CD14-positive monocyte (primary cell): ENCODE data around the gene VAT1L. TPM values are rescaled to one million over a fixed set of nuclear protein-coding genes. Genes with fewer than 3 reads are reported as not detected.

Experiments
- DNase-seq, 3 donors: peaks; one replicate each; pipeline ENCODE4 v3.0.0-alpha.2; 2011 to 2022
- H2AFZ ChIP-seq: 2 replicates; pipeline ENCODE4 v1.6.0; 2012; ENCODE audit warnings: mild to moderate bottlenecking, low read depth, low read length, inconsistent platforms; ENCODE audit not compliant: insufficient read depth, poor library complexity, severe bottlenecking
- H3K27ac ChIP-seq, 2 donors: 1 replicate in 1 of 2; 2 replicates in 1 of 2; pipeline ENCODE4 v1.5.1; 2012 to 2013; ENCODE audit warnings: low read length in 2 of 2, control low read depth in 1 of 2, inconsistent platforms in 1 of 2, low read depth in 1 of 2, mild to moderate bottlenecking in 1 of 2
- H3K27me3 ChIP-seq, 2 donors: one replicate each; pipeline versions ENCODE4 v1.6.0 to v1.6.1; 2011 to 2013; ENCODE audit warnings: low read length in 2 of 2; ENCODE audit not compliant: control insufficient read depth in 2 of 2, insufficient read depth in 2 of 2
- H3K36me3 ChIP-seq, 2 donors: replicated peaks in 1 of 2; 1 replicate in 1 of 2; 2 replicates in 1 of 2; pipeline versions ENCODE4 v1.5.1 to v1.6.1; 2012 to 2013; ENCODE audit warnings: low read length in 2 of 2, control low read depth in 1 of 2, inconsistent platforms in 1 of 2, mild to moderate bottlenecking in 1 of 2; ENCODE audit not compliant: insufficient read depth in 2 of 2, control insufficient read depth in 1 of 2
- H3K4me1 ChIP-seq, 2 donors: 1 replicate in 1 of 2; 2 replicates in 1 of 2; pipeline versions ENCODE4 v1.5.1 to v1.6.1; 2012 to 2013; ENCODE audit warnings: low read length in 2 of 2, control low read depth in 1 of 2, inconsistent platforms in 1 of 2, mild to moderate bottlenecking in 1 of 2, moderate library complexity in 1 of 2; ENCODE audit not compliant: insufficient read depth in 2 of 2, control insufficient read depth in 1 of 2
- H3K4me2 ChIP-seq: replicated peaks from 2 replicates; pipeline ENCODE3; 2012; ENCODE audit warnings: low read length, moderate library complexity, mild to moderate bottlenecking; ENCODE audit not compliant: poor library complexity, severe bottlenecking; ENCODE audit errors: extremely low read depth
- H3K4me3 ChIP-seq, 3 experiments: fragments of 200-600 bp in 1 of 3; sonication (generic) in 1 of 3; replicated peaks in 1 of 3; 1 replicate in 2 of 3; 2 replicates in 1 of 3; pipeline ENCODE4 v1.5.1; 2011 to 2013; ENCODE audit warnings: low read length in 3 of 3, mild to moderate bottlenecking in 3 of 3, control low read depth in 2 of 3, low read depth in 2 of 3, inconsistent platforms in 1 of 3, moderate library complexity in 1 of 3
- H3K79me2 ChIP-seq: 2 replicates; pipeline ENCODE4 v1.6.0; 2012; ENCODE audit warnings: mild to moderate bottlenecking, control low read depth, inconsistent platforms, low read length, moderate library complexity; ENCODE audit not compliant: insufficient read depth
- H3K9ac ChIP-seq: 2 replicates; pipeline ENCODE4 v1.6.0; 2017; ENCODE audit warnings: low read length, mild to moderate bottlenecking; ENCODE audit not compliant: insufficient read depth, poor library complexity, severe bottlenecking
- H3K9me3 ChIP-seq, 2 donors: replicated peaks in 1 of 2; 1 replicate in 1 of 2; 2 replicates in 1 of 2; pipeline versions ENCODE4 v1.5.1 to v1.6.1; 2012 to 2013; ENCODE audit warnings: low read length in 2 of 2, control low read depth in 1 of 2; ENCODE audit not compliant: control insufficient read depth in 1 of 2, insufficient read depth in 1 of 2
- H4K20me1 ChIP-seq: 2 replicates; pipeline ENCODE4 v1.6.0; 2012; ENCODE audit warnings: mild to moderate bottlenecking, low read length, control low read depth, moderate library complexity; ENCODE audit not compliant: insufficient read depth
- H3K27ac Mint-ChIP-seq, 7 donors: one replicate each; pipeline ENCODE4 v1.8.0; 2020; ENCODE audit warnings: mild to moderate bottlenecking in 7 of 7, mixed read lengths in 7 of 7, moderate library complexity in 6 of 7, inconsistent platforms in 2 of 7
- H3K27me3 Mint-ChIP-seq, 3 donors: one replicate each; pipeline ENCODE4 v1.8.0; 2021 to 2022; ENCODE audit warnings: low read depth in 3 of 3, mild to moderate bottlenecking in 3 of 3, mixed read lengths in 3 of 3, moderate library complexity in 3 of 3, inconsistent platforms in 1 of 3
- H3K36me3 Mint-ChIP-seq, 2 donors: one replicate each; pipeline ENCODE4 v1.8.0; 2020; ENCODE audit warnings: mixed read lengths in 2 of 2, inconsistent platforms in 1 of 2, mild to moderate bottlenecking in 1 of 2
- H3K4me1 Mint-ChIP-seq: one replicate; pipeline ENCODE4 v1.8.0; 2020; ENCODE audit warnings: mild to moderate bottlenecking, mixed read lengths
- H3K4me3 Mint-ChIP-seq, 2 donors: one replicate each; pipeline ENCODE4 v1.8.0; 2020; ENCODE audit warnings: mild to moderate bottlenecking in 2 of 2, mixed read lengths in 2 of 2, moderate library complexity in 1 of 2
- H3K9me3 Mint-ChIP-seq, 7 donors: one replicate each; pipeline ENCODE4 v1.8.0; 2020 to 2022; ENCODE audit warnings: mixed read lengths in 7 of 7, mild to moderate bottlenecking in 6 of 7, moderate library complexity in 6 of 7, inconsistent platforms in 2 of 7
- WGBS: methylation state at CpG from one replicate; pipeline ENCODE4 v1.1.5; 2013; ENCODE audit warnings: missing lambda C conversion rate; ENCODE audit not compliant: insufficient coverage; 5-methylcytosine and 5-hydroxymethylcytosine counted together
- intact Hi-C, 2 donors: fragments of 100-400 bp; cut with micrococcal nuclease; formaldehyde crosslinking; loops; one replicate each; pipeline versions ENCODE4 v1.15.0 to v1.15.1; 2023
- polyA plus RNA-seq, 3 donors: library from polyadenylated mRNA; depleted of rRNA in 1 of 3; unstranded in 2 of 3; stranded (reverse) in 1 of 3; fragments of 300-500 nt in 2 of 3; fragments of >200 nt in 1 of 3; fragmentation: Illumina TruSeq in 2 of 3; gene quantifications; 1 replicate in 2 of 3; 2 replicates in 1 of 3; pipeline ENCODE4 v1.2.3, GENCODE V29; 2012 to 2021
- TF ChIP-seq, protein P1 (sequence below): fragments of 200-600 bp; IDR thresholded peaks from one replicate; pipeline ENCODE4 v1.8.0; 2022; ENCODE audit warnings: antibody characterized with exemption, mild to moderate bottlenecking

Gene VAT1L
- polyA plus RNA-seq, 3 donors, result not detected

DNA sequence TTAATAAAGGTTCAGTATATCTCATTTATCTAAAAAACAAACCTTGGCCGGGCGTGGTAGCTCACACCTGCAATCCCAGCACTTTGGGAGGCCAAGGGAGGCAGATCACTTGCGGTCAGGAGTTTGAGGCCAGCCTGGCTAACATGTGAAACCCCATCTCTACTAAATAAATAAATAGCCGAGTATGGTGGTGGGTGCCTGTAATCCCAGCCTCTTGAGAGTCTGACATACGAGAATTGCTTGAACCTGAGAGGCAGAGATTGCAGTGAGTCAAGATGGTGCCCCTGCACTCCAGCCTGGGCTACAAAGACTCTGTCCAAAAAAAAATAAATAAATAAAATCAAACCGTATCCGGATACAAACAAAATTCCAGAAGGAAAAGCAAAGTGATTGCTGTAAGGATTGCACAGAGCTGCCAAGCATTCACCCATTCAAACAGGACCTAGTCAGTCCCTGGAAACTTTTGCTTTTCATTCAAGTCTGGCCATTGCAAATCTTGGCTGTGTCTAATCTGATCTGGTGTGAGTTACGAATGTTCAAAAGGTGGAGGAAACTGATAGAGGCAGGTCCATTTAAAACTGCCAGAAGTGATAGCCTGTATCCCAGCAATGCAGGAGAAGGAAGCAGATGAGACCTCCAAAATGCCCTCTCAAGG lies 131.5 kb downstream of the VAT1L start:
- no peaks in the 10 kb centered on the region for H4K20me1 ChIP-seq
- H3K27me3 ChIP-seq, result no peaks in the 10 kb centered on the region
- WGBS, result no CpG with 5 or more reads among the region's 8 CpGs
- no peak overlapping the region for H3K4me3 ChIP-seq
- Mint-ChIP-seq H3K4me1 (no peaks in the 10 kb centered on the region), H3K4me3 (no peak overlapping the region), H3K27ac (no peak overlapping the region), H3K27me3 (peaks cover 3 to 12% (median 7%) of the 10 kb centered on the region in 3 donors), H3K36me3 (no peaks in the 10 kb centered on the region), H3K9me3 (peaks cover 0 to 4% (median 0%) of the 10 kb centered on the region in 7 donors)
- no peaks in the 10 kb centered on the region for H3K9me3 ChIP-seq
- no peak overlapping the region for H3K9ac ChIP-seq
- no peaks in the 10 kb centered on the region for H3K4me1 ChIP-seq
- H3K79me2 ChIP-seq, result no peaks in the 10 kb centered on the region
- H2AFZ ChIP-seq, result no peak overlapping the region
- no peak overlapping the region for H3K27ac ChIP-seq
- TF ChIP-seq, protein P1, sequence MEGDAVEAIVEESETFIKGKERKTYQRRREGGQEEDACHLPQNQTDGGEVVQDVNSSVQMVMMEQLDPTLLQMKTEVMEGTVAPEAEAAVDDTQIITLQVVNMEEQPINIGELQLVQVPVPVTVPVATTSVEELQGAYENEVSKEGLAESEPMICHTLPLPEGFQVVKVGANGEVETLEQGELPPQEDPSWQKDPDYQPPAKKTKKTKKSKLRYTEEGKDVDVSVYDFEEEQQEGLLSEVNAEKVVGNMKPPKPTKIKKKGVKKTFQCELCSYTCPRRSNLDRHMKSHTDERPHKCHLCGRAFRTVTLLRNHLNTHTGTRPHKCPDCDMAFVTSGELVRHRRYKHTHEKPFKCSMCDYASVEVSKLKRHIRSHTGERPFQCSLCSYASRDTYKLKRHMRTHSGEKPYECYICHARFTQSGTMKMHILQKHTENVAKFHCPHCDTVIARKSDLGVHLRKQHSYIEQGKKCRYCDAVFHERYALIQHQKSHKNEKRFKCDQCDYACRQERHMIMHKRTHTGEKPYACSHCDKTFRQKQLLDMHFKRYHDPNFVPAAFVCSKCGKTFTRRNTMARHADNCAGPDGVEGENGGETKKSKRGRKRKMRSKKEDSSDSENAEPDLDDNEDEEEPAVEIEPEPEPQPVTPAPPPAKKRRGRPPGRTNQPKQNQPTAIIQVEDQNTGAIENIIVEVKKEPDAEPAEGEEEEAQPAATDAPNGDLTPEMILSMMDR, result no peak
- H3K4me2 ChIP-seq, result no peak overlapping the region
- DNase-seq, result no peak
- intact Hi-C loops, result no loop called here
- no peaks in the 10 kb centered on the region for H3K36me3 ChIP-seq

DNA sequence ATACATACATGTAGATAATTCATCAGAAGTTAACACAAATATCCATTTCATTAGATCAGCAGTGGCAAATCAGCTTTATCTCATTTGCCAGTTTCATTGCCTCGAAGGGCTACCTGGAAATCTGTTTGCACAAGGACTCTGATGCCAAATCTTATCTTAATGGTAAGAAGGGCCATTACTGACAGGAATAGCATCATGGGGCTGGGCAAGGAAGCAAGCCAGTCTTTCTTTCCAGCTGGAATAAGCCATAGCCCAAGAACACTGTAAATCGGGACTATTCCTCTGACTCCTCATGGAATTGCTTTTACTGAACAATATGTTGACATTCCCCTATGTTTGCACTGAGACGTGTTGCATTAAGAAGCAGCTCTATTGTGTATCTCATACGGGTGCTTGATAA lies 132.6 kb downstream of the VAT1L start:
- H3K4me3 Mint-ChIP-seq, result no peak overlapping the region
- H3K79me2 ChIP-seq, result no peaks in the 10 kb centered on the region
- H2AFZ ChIP-seq, result no peak overlapping the region
- WGBS, result 95% methylated on average over 4 of the region's 4 CpGs
- no peak overlapping the region for H3K4me3 ChIP-seq
- TF ChIP-seq, protein P1, result no peak
- H3K36me3 ChIP-seq, result no peaks in the 10 kb centered on the region
- no peaks in the 10 kb centered on the region for H3K4me1 Mint-ChIP-seq
- H3K27ac ChIP-seq, result no peak overlapping the region
- no peak overlapping the region for H3K4me2 ChIP-seq
- H3K27me3 ChIP-seq, result no peaks in the 10 kb centered on the region
- no peak overlapping the region for H3K27ac Mint-ChIP-seq
- no peaks in the 10 kb centered on the region for H3K9me3 ChIP-seq
- no peak for DNase-seq
- no peak overlapping the region for H3K9ac ChIP-seq
- peaks cover 3 to 12% (median 5%) of the 10 kb centered on the region in 3 donors for H3K27me3 Mint-ChIP-seq
- H3K36me3 Mint-ChIP-seq, result no peaks in the 10 kb centered on the region
- intact Hi-C loops, result no loop called here
- peaks cover 0 to 2% (median 0%) of the 10 kb centered on the region in 7 donors for H3K9me3 Mint-ChIP-seq
- no peaks in the 10 kb centered on the region for H3K4me1 ChIP-seq
- H4K20me1 ChIP-seq, result no peaks in the 10 kb centered on the region
